Uterus (tissue), 2 donors: Measurements from ENCODE around the gene IL1RAP.

Experiments used
- POLR2A ChIP-seq, 2 donors: fragments of 450-650 bp; IDR thresholded peaks; one replicate each; pipeline ENCODE4 v1.6.1; 2016; ENCODE audit warnings: antibody characterized with exemption in 2 of 2, mild to moderate bottlenecking in 1 of 2, moderate library complexity in 1 of 2
- TF ChIP-seq, protein P1 (sequence below), 4 experiments: fragments of 200-600 bp in 2 of 4; fragments of 450-650 bp in 2 of 4; sonication (generic) in 2 of 4; IDR thresholded peaks; one replicate each; pipeline ENCODE4 v1.5.1; 2016 to 2019; ENCODE audit warnings: antibody characterized with exemption in 4 of 4, mild to moderate bottlenecking in 2 of 4, moderate library complexity in 1 of 4

DNA sequence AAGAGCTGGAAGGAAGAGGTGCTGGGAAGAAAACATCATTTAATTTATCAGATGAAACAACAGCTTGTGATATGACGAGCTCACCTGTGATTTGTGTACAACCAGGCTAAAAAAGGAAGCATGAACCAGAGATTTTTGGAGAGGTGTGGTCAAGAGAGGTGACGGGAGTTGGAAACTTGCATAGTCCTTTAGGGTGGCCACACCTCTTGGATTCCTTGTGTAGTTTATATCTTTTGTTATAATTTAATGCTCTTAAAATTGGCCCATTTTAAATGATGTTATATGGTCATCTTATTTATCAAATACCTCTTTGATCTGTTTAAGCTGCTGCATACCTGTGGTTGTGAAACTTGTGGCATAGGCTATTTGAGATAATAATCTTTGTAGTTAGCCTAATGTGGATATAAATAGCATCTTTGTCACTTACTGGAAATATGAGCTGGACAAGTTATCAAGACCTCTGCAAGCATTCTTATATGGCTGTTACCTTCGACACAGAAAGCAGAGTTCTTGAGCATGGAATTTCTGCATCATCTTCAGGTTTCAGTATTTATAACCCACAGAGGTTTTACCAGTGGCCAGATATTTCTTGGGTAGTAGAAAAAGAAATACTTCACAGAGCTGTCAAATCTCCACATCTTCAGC lies 49.1 kb downstream of the IL1RAP start:
- TF ChIP-seq, protein P1, sequence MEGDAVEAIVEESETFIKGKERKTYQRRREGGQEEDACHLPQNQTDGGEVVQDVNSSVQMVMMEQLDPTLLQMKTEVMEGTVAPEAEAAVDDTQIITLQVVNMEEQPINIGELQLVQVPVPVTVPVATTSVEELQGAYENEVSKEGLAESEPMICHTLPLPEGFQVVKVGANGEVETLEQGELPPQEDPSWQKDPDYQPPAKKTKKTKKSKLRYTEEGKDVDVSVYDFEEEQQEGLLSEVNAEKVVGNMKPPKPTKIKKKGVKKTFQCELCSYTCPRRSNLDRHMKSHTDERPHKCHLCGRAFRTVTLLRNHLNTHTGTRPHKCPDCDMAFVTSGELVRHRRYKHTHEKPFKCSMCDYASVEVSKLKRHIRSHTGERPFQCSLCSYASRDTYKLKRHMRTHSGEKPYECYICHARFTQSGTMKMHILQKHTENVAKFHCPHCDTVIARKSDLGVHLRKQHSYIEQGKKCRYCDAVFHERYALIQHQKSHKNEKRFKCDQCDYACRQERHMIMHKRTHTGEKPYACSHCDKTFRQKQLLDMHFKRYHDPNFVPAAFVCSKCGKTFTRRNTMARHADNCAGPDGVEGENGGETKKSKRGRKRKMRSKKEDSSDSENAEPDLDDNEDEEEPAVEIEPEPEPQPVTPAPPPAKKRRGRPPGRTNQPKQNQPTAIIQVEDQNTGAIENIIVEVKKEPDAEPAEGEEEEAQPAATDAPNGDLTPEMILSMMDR (IDR thresholded peaks at IDR 0.05) = no peak
- no peak for TF ChIP-seq POLR2A (IDR thresholded peaks at IDR 0.05)
